CD14-positive monocyte (primary cell): Measurements from ENCODE around the gene SLC36A2. TPM values are rescaled to one million over a fixed set of nuclear protein-coding genes. Genes with fewer than 3 reads are reported as not detected.

ENCODE experiments used
- DNase-seq, 3 donors: peaks; one replicate each; pipeline ENCODE4 v3.0.0-alpha.2; 2011 to 2022
- H2AFZ ChIP-seq: 2 replicates; pipeline ENCODE4 v1.6.0; 2012; ENCODE audit warnings: mild to moderate bottlenecking, low read depth, low read length, inconsistent platforms; ENCODE audit not compliant: insufficient read depth, poor library complexity, severe bottlenecking
- H3K27ac ChIP-seq, 2 donors: 1 replicate in 1 of 2; 2 replicates in 1 of 2; pipeline ENCODE4 v1.5.1; 2012 to 2013; ENCODE audit warnings: low read length in 2 of 2, control low read depth in 1 of 2, inconsistent platforms in 1 of 2, low read depth in 1 of 2, mild to moderate bottlenecking in 1 of 2
- H3K27me3 ChIP-seq, 2 donors: one replicate each; pipeline versions ENCODE4 v1.6.0 to v1.6.1; 2011 to 2013; ENCODE audit warnings: low read length in 2 of 2; ENCODE audit not compliant: control insufficient read depth in 2 of 2, insufficient read depth in 2 of 2
- H3K36me3 ChIP-seq, 2 donors: replicated peaks in 1 of 2; 1 replicate in 1 of 2; 2 replicates in 1 of 2; pipeline versions ENCODE4 v1.5.1 to v1.6.1; 2012 to 2013; ENCODE audit warnings: low read length in 2 of 2, control low read depth in 1 of 2, inconsistent platforms in 1 of 2, mild to moderate bottlenecking in 1 of 2; ENCODE audit not compliant: insufficient read depth in 2 of 2, control insufficient read depth in 1 of 2
- H3K4me1 ChIP-seq, 2 donors: 1 replicate in 1 of 2; 2 replicates in 1 of 2; pipeline versions ENCODE4 v1.5.1 to v1.6.1; 2012 to 2013; ENCODE audit warnings: low read length in 2 of 2, control low read depth in 1 of 2, inconsistent platforms in 1 of 2, mild to moderate bottlenecking in 1 of 2, moderate library complexity in 1 of 2; ENCODE audit not compliant: insufficient read depth in 2 of 2, control insufficient read depth in 1 of 2
- H3K4me2 ChIP-seq: replicated peaks from 2 replicates; pipeline ENCODE3; 2012; ENCODE audit warnings: low read length, moderate library complexity, mild to moderate bottlenecking; ENCODE audit not compliant: poor library complexity, severe bottlenecking; ENCODE audit errors: extremely low read depth
- H3K4me3 ChIP-seq, 3 experiments: fragments of 200-600 bp in 1 of 3; sonication (generic) in 1 of 3; replicated peaks in 1 of 3; 1 replicate in 2 of 3; 2 replicates in 1 of 3; pipeline ENCODE4 v1.5.1; 2011 to 2013; ENCODE audit warnings: low read length in 3 of 3, mild to moderate bottlenecking in 3 of 3, control low read depth in 2 of 3, low read depth in 2 of 3, inconsistent platforms in 1 of 3, moderate library complexity in 1 of 3
- H3K79me2 ChIP-seq: 2 replicates; pipeline ENCODE4 v1.6.0; 2012; ENCODE audit warnings: mild to moderate bottlenecking, control low read depth, inconsistent platforms, low read length, moderate library complexity; ENCODE audit not compliant: insufficient read depth
- H3K9ac ChIP-seq: 2 replicates; pipeline ENCODE4 v1.6.0; 2017; ENCODE audit warnings: low read length, mild to moderate bottlenecking; ENCODE audit not compliant: insufficient read depth, poor library complexity, severe bottlenecking
- H3K9me3 ChIP-seq, 2 donors: replicated peaks in 1 of 2; 1 replicate in 1 of 2; 2 replicates in 1 of 2; pipeline versions ENCODE4 v1.5.1 to v1.6.1; 2012 to 2013; ENCODE audit warnings: low read length in 2 of 2, control low read depth in 1 of 2; ENCODE audit not compliant: control insufficient read depth in 1 of 2, insufficient read depth in 1 of 2
- H4K20me1 ChIP-seq: 2 replicates; pipeline ENCODE4 v1.6.0; 2012; ENCODE audit warnings: mild to moderate bottlenecking, low read length, control low read depth, moderate library complexity; ENCODE audit not compliant: insufficient read depth
- H3K27ac Mint-ChIP-seq, 7 donors: one replicate each; pipeline ENCODE4 v1.8.0; 2020; ENCODE audit warnings: mild to moderate bottlenecking in 7 of 7, mixed read lengths in 7 of 7, moderate library complexity in 6 of 7, inconsistent platforms in 2 of 7
- H3K27me3 Mint-ChIP-seq, 3 donors: one replicate each; pipeline ENCODE4 v1.8.0; 2021 to 2022; ENCODE audit warnings: low read depth in 3 of 3, mild to moderate bottlenecking in 3 of 3, mixed read lengths in 3 of 3, moderate library complexity in 3 of 3, inconsistent platforms in 1 of 3
- H3K36me3 Mint-ChIP-seq, 2 donors: one replicate each; pipeline ENCODE4 v1.8.0; 2020; ENCODE audit warnings: mixed read lengths in 2 of 2, inconsistent platforms in 1 of 2, mild to moderate bottlenecking in 1 of 2
- H3K4me1 Mint-ChIP-seq: one replicate; pipeline ENCODE4 v1.8.0; 2020; ENCODE audit warnings: mild to moderate bottlenecking, mixed read lengths
- H3K4me3 Mint-ChIP-seq, 2 donors: one replicate each; pipeline ENCODE4 v1.8.0; 2020; ENCODE audit warnings: mild to moderate bottlenecking in 2 of 2, mixed read lengths in 2 of 2, moderate library complexity in 1 of 2
- H3K9me3 Mint-ChIP-seq, 7 donors: one replicate each; pipeline ENCODE4 v1.8.0; 2020 to 2022; ENCODE audit warnings: mixed read lengths in 7 of 7, mild to moderate bottlenecking in 6 of 7, moderate library complexity in 6 of 7, inconsistent platforms in 2 of 7
- CTCF ChIP-seq: fragments of 200-600 bp; IDR thresholded peaks from one replicate; pipeline ENCODE4 v1.8.0; 2022; ENCODE audit warnings: antibody characterized with exemption, mild to moderate bottlenecking
- WGBS: methylation state at CpG from one replicate; pipeline ENCODE4 v1.1.5; 2013; ENCODE audit warnings: missing lambda C conversion rate; ENCODE audit not compliant: insufficient coverage; 5-methylcytosine and 5-hydroxymethylcytosine counted together
- intact Hi-C, 2 donors: fragments of 100-400 bp; cut with micrococcal nuclease; formaldehyde crosslinking; loops; one replicate each; pipeline versions ENCODE4 v1.15.0 to v1.15.1; 2023
- polyA plus RNA-seq, 3 donors: library from polyadenylated mRNA; depleted of rRNA in 1 of 3; unstranded in 2 of 3; stranded (reverse) in 1 of 3; fragments of 300-500 nt in 2 of 3; fragments of >200 nt in 1 of 3; fragmentation: Illumina TruSeq in 2 of 3; gene quantifications; 1 replicate in 2 of 3; 2 replicates in 1 of 3; pipeline ENCODE4 v1.2.3, GENCODE V29; 2012 to 2021

SLC36A2 gene
- polyA plus RNA-seq, 3 donors = not detected

- H3K4me3 ChIP-seq = no peak within 1 kb of the TSS
- no peaks in the 10 kb centered on the region for H3K36me3 ChIP-seq
- H3K9me3 ChIP-seq = no peaks in the 10 kb centered on the region
- Mint-ChIP-seq H3K27me3 (peaks cover 18 to 42% (median 20%) of the 10 kb centered on the region in 3 donors), H3K4me3 (no peak within 1 kb of the TSS), H3K9me3 (no peaks in the 10 kb centered on the region), H3K36me3 (no peaks in the 10 kb centered on the region), H3K27ac (peak within 1 kb of the TSS in 1 of 7 donors; percentile 6), H3K4me1 (peaks cover under 1% of the 10 kb centered on the region)
- H3K79me2 ChIP-seq = no peaks in the 10 kb centered on the region
- intact Hi-C loops = no loop called here
- no peak within 1 kb of the TSS for H3K4me2 ChIP-seq
- no peak within 1 kb of the TSS for H3K27ac ChIP-seq
- no peak within 1 kb of the TSS for H2AFZ ChIP-seq
- no peaks in the 10 kb centered on the region for H3K27me3 ChIP-seq
- no peak for TF ChIP-seq CTCF
- DNase-seq = no peak
- 100% methylated on average over 1 of the region's 2 CpGs for WGBS
- no peaks in the 10 kb centered on the region for H3K4me1 ChIP-seq
- H4K20me1 ChIP-seq = no peaks in the 10 kb centered on the region
- H3K9ac ChIP-seq = no peak within 1 kb of the TSS
Observed at GRCh38 chr5:151303666-151304065, 43.7 kb downstream of the SLC36A2 start, which contains the start of gene SLC36A3. TSS of gene SLC36A3 (minus strand) at chr5:151303766. CDS start at chr5:151303354, 412 bp downstream.

- peak; percentile 28 to 63 (median 32) for DNase-seq
- H3K36me3 Mint-ChIP-seq = no peaks in the 10 kb centered on the region
- peaks cover 17 to 21% of the 10 kb centered on the region in 2 donors for H3K4me1 ChIP-seq
- no peak overlapping the region for H2AFZ ChIP-seq
- H3K4me1 Mint-ChIP-seq = peaks cover 24% of the 10 kb centered on the region
- no peaks in the 10 kb centered on the region for H3K27me3 ChIP-seq
- no peak overlapping the region for H3K4me3 ChIP-seq
- intact Hi-C loops = no loop called here
- no peak overlapping the region for H3K4me2 ChIP-seq
- 70% methylated on average over 4 of the region's 6 CpGs for WGBS
- H3K9ac ChIP-seq = no peak overlapping the region
- peaks cover 5 to 19% (median 10%) of the 10 kb centered on the region in 3 donors for H3K27me3 Mint-ChIP-seq
- no peaks in the 10 kb centered on the region for H3K36me3 ChIP-seq
- H4K20me1 ChIP-seq = no peaks in the 10 kb centered on the region
- H3K4me3 Mint-ChIP-seq = no peak overlapping the region
- H3K9me3 Mint-ChIP-seq = no peaks in the 10 kb centered on the region
- TF ChIP-seq CTCF = peak; percentile 62
- peak overlapping the region in 2 of 7 donors; percentile 3 to 33 for H3K27ac Mint-ChIP-seq
- H3K27ac ChIP-seq = no peak overlapping the region
- no peaks in the 10 kb centered on the region for H3K9me3 ChIP-seq
- H3K79me2 ChIP-seq = no peaks in the 10 kb centered on the region
Observed at GRCh38 chr5:151298063-151298855, 49.1 kb downstream of the SLC36A2 start.
